Calu3 (cell line): ENCODE results near the gene PGM2L1. TPM values are rescaled to one million over a fixed set of nuclear protein-coding genes. Genes with fewer than 3 reads are reported as not detected.

Experiments used
- BruUV-seq: library from RNA; stranded (reverse); fragments of 400-500 nt; replicated peaks from 2 replicates; lab custom pipeline; 2021; lab: Mats Ljungman, UMichigan
- CTCF ChIA-PET: fragments of 300-600 bp; sonication (Branson Sonifier 250); formaldehyde crosslinking; loops from one replicate; lab custom pipeline; 2022; ENCODE audit warnings: antibody characterized with exemption; lab: Charles Lee
- DNase-seq: peaks from one replicate; pipeline ENCODE4 v3.0.0; 2022
- H3K27ac Mint-ChIP-seq: one replicate; pipeline ENCODE4 v1.8.0; 2022; ENCODE audit warnings: mixed read lengths; ENCODE audit not compliant: unreplicated experiment
- H3K27me3 Mint-ChIP-seq: one replicate; pipeline ENCODE4 v1.8.0; 2022; ENCODE audit warnings: mixed read lengths; ENCODE audit not compliant: unreplicated experiment
- H3K36me3 Mint-ChIP-seq: one replicate; pipeline ENCODE4 v1.8.0; 2022; ENCODE audit warnings: mild to moderate bottlenecking, moderate library complexity, mixed read lengths; ENCODE audit not compliant: insufficient read depth, unreplicated experiment
- H3K4me1 Mint-ChIP-seq: one replicate; pipeline ENCODE4 v1.8.0; 2022; ENCODE audit warnings: mild to moderate bottlenecking, low read depth, mixed read lengths; ENCODE audit not compliant: unreplicated experiment
- H3K4me3 Mint-ChIP-seq: one replicate; pipeline ENCODE4 v1.8.0; 2022; ENCODE audit warnings: mild to moderate bottlenecking, low read depth, moderate library complexity, mixed read lengths; ENCODE audit not compliant: unreplicated experiment
- H3K9me3 Mint-ChIP-seq: one replicate; pipeline ENCODE4 v1.8.0; 2022; ENCODE audit warnings: low read depth, mixed read lengths; ENCODE audit not compliant: unreplicated experiment
- CTCF ChIP-seq: fragments of 200-600 bp; IDR thresholded peaks from one replicate; pipeline ENCODE4 v1.8.0; 2022; ENCODE audit warnings: antibody characterized with exemption; ENCODE audit not compliant: unreplicated experiment
- intact Hi-C: fragments of 100-400 bp; cut with micrococcal nuclease; formaldehyde crosslinking; loops from one replicate; pipeline ENCODE4 v1.10.0; 2022; ENCODE audit not compliant: unreplicated experiment
- total RNA-seq: library from RNA; stranded (reverse); gene quantifications from 2 replicates; pipeline ENCODE4 v1.2.3, GENCODE V29; 2022

PGM2L1 gene
- total RNA-seq, 1 experiment from 2014 or later = 7.2 TPM

- Mint-ChIP-seq H3K4me3 (no peak overlapping the region), H3K4me1 (no peaks in the 10 kb centered on the region), H3K9me3 (no peaks in the 10 kb centered on the region), H3K27me3 (peaks cover 25% of the 10 kb centered on the region), H3K27ac (no peak overlapping the region), H3K36me3 (no peaks in the 10 kb centered on the region)
- TF ChIP-seq CTCF = no peak
- CTCF ChIA-PET = no interaction called here
- intact Hi-C loops = no loop called here
- BruUV-seq = no TSS peak
- no peak for DNase-seq
Observed at GRCh38 chr11:74322667-74323066, 75.6 kb downstream of the PGM2L1 start.

GRCh38 chr11:74321487-74322188 is 76.6 kb downstream of the PGM2L1 start:
- intact Hi-C loops = loop anchor here (2.0 kb wide), 1 partner anchor 65 kb away; no protein-coding TSS in a partner anchor
- peak; percentile 32 for DNase-seq
- H3K36me3 Mint-ChIP-seq = no peaks in the 10 kb centered on the region
- no TSS peak for BruUV-seq
- no peak overlapping the region for H3K27ac Mint-ChIP-seq
- H3K27me3 Mint-ChIP-seq = peaks cover 25% of the 10 kb centered on the region
- no peaks in the 10 kb centered on the region for H3K4me1 Mint-ChIP-seq
- peaks cover 2% of the 10 kb centered on the region for H3K9me3 Mint-ChIP-seq
- CTCF ChIA-PET = interaction anchor here (0.6 to 1.2 kb wide), 4 partner anchors 23 to 128 kb away, joined by 3 to 12 read pairs (median 3); no protein-coding TSS in a partner anchor
- peak; percentile 61 for TF ChIP-seq CTCF
- no peak overlapping the region for H3K4me3 Mint-ChIP-seq

- intact Hi-C loops = loop anchor here (2.0 kb wide), 1 partner anchor 64 kb away; no protein-coding TSS in a partner anchor
- H3K36me3 Mint-ChIP-seq = no peaks in the 10 kb centered on the region
- no peak overlapping the region for H3K27ac Mint-ChIP-seq
- no peak for DNase-seq
- peaks cover 2% of the 10 kb centered on the region for H3K9me3 Mint-ChIP-seq
- no peak overlapping the region for H3K4me3 Mint-ChIP-seq
- CTCF ChIA-PET = no interaction called here
- TF ChIP-seq CTCF = no peak
- peaks cover 27% of the 10 kb centered on the region for H3K27me3 Mint-ChIP-seq
- BruUV-seq = no TSS peak
- H3K4me1 Mint-ChIP-seq = no peaks in the 10 kb centered on the region
Observed at GRCh38 chr11:74320538-74320937, 77.7 kb downstream of the PGM2L1 start.

- BruUV-seq = no TSS peak
Observed at GRCh38 chr11:74319139-74319816, 79.0 kb downstream of the PGM2L1 start.

More at GRCh38 chr11:74319139-74319816, 79.0 kb downstream of the PGM2L1 start:
- no peak overlapping the region for H3K27ac Mint-ChIP-seq
- H3K36me3 Mint-ChIP-seq = no peaks in the 10 kb centered on the region
- no peak for DNase-seq
- no peaks in the 10 kb centered on the region for H3K4me1 Mint-ChIP-seq
- peaks cover 2% of the 10 kb centered on the region for H3K9me3 Mint-ChIP-seq
- peaks cover 39% of the 10 kb centered on the region for H3K27me3 Mint-ChIP-seq
- no peak for TF ChIP-seq CTCF
- intact Hi-C loops = no loop called here
- H3K4me3 Mint-ChIP-seq = no peak overlapping the region
- CTCF ChIA-PET = interaction anchor here (0.7 kb wide), 1 partner anchor 124 kb away, joined by 8 read pairs; no protein-coding TSS in a partner anchor
